ENCODE results near the gene SENP7. TPM values are rescaled to one million over a fixed set of nuclear protein-coding genes. Genes with fewer than 3 reads are reported as not detected.
"Not testable (repeated sequence)": the region's sequence is repeated elsewhere in the genome, so short reads cannot be mapped to it uniquely, and the experiment has no call there.

Gene SENP7
- total RNA-seq, 1 donor from 2014 or later, result 112 TPM

DNA sequence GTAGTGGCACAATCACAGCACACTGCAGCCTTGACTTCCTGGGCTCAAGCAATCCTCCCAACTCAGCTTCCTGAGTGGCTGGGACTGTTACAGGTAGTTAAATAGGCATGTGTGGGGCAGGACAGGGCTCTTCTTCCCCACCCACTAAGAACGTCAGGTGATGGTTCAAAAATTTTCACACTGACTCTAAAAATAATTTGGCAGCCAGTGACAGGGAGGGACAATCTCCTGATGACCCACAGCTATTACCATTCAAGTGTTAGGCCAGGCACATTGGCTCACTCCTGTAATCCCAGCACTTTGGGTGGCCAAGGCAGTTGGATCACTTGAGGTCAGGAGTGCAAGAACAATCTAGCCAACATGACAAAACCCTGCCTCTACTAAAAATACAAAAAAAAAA, 36.5 kb upstream of the SENP7 start:
- H3K27me3 Mint-ChIP-seq (ENCODE audit: unreplicated experiment), result peaks cover 1% of the 10 kb centered on the region
- TF ChIP-seq, protein P1, sequence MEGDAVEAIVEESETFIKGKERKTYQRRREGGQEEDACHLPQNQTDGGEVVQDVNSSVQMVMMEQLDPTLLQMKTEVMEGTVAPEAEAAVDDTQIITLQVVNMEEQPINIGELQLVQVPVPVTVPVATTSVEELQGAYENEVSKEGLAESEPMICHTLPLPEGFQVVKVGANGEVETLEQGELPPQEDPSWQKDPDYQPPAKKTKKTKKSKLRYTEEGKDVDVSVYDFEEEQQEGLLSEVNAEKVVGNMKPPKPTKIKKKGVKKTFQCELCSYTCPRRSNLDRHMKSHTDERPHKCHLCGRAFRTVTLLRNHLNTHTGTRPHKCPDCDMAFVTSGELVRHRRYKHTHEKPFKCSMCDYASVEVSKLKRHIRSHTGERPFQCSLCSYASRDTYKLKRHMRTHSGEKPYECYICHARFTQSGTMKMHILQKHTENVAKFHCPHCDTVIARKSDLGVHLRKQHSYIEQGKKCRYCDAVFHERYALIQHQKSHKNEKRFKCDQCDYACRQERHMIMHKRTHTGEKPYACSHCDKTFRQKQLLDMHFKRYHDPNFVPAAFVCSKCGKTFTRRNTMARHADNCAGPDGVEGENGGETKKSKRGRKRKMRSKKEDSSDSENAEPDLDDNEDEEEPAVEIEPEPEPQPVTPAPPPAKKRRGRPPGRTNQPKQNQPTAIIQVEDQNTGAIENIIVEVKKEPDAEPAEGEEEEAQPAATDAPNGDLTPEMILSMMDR (IDR thresholded peaks at IDR 0.05; ENCODE audit: partially characterized antibody, unreplicated experiment), result no peak
- no peak overlapping the region for H3K4me3 Mint-ChIP-seq (ENCODE audit: unreplicated experiment)
- H3K9me3 Mint-ChIP-seq (ENCODE audit: unreplicated experiment), result peaks cover 9% of the 10 kb centered on the region
- peaks cover 8% of the 10 kb centered on the region for H3K36me3 Mint-ChIP-seq (ENCODE audit: unreplicated experiment)
- H3K4me1 Mint-ChIP-seq (ENCODE audit: low read depth, unreplicated experiment), result no peaks in the 10 kb centered on the region
- no peak overlapping the region for H3K27ac Mint-ChIP-seq (ENCODE audit: unreplicated experiment)
- DNase-seq, result no peak

DNA sequence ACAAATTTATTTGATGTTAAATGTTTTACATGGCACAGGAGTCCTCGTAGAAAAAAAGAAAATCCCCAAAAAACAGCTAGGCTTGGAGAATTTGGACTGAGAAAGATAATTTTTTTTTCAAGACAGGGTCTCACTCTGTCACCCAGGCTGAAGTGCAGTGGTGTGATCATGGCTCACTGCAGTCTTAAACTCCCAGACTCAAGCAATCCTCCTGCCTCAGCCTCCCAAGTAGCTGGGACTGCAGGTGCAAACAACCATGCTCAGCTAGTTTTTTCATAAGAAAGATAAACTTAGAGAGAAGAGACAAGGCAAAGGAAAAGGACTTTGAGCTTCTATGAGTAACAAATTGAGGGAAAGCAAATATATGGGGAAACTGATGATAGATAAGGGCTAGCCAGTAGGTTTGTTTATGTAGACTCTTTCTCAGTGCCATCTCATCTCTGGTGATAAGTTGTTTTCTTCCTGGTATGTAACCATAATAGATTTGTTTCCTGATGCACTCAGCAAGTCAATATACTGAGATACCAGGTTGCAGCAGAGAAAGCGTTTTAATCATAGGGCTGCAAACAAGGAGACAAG, 35.6 kb upstream of the SENP7 start:
- Mint-ChIP-seq H3K27me3 (ENCODE audit: unreplicated experiment) (peaks cover 1% of the 10 kb centered on the region), H3K27ac (ENCODE audit: unreplicated experiment) (no peak overlapping the region), H3K4me1 (ENCODE audit: low read depth, unreplicated experiment) (no peaks in the 10 kb centered on the region), H3K9me3 (ENCODE audit: unreplicated experiment) (peaks cover 9% of the 10 kb centered on the region), H3K36me3 (ENCODE audit: unreplicated experiment) (peaks cover 8% of the 10 kb centered on the region), H3K4me3 (ENCODE audit: unreplicated experiment) (no peak overlapping the region)
- TF ChIP-seq, protein P1 (IDR thresholded peaks at IDR 0.05; ENCODE audit: partially characterized antibody, unreplicated experiment), result no peak
- DNase-seq, result no peak

DNA sequence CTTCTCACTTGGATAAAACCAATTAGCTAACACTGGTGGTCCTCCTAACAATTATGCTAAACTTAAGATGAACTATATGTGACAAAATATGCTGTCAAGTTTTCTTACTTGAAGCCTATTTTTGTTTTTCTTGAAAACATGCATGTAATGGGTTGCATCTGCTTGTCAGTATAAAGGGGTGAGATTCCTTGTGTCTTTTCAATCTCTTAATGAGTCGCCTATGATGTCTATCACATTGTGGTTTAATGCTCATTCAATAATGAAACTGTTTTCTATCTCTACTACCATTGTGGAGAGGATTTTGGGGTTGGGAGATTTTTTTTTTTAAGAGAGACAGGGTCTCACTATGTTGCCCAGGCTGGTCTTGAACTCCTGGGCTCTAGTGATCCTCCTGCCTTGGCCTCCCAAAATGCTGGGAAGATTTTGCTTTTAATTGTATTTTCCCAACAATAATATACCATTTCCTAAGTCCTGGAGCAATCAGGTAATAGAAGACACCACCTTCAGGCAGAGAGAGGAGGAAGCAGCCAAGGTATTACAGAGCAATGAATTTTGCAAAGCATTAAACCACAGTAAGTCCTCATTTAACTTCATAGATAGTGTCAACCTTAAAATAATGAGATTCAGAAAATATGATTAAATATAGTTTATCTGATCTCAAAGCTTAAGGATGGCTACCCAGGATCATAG, 31.3 kb upstream of the SENP7 start:
- Mint-ChIP-seq H3K36me3 (ENCODE audit: unreplicated experiment) (peaks cover 6% of the 10 kb centered on the region), H3K27me3 (ENCODE audit: unreplicated experiment) (peaks cover 4% of the 10 kb centered on the region), H3K27ac (ENCODE audit: unreplicated experiment) (no peak overlapping the region), H3K4me1 (ENCODE audit: low read depth, unreplicated experiment) (no peaks in the 10 kb centered on the region), H3K4me3 (ENCODE audit: unreplicated experiment) (no peak overlapping the region), H3K9me3 (ENCODE audit: unreplicated experiment) (peaks cover 3% of the 10 kb centered on the region)
- TF ChIP-seq, protein P1 (IDR thresholded peaks at IDR 0.05; ENCODE audit: partially characterized antibody, unreplicated experiment), result no peak
- DNase-seq, result no peak

DNA sequence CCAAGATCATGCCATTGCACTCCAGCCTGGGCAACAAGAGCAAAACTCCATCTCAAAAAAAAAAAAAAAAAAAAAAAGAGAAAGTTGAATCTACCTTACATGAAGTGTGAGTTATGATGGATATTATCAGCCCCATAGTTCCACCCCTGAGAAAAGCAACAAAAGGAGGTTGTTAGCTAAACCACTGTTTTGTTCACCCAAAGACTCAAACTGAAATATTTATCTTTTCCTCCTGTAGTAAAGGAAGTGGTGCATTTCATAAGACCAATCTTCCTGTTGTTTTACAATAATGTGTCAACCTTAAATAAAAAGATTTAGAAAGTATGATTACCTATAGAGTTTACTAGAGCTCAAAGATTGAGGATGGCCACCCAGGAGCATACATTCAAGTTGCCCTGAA, 29.9 kb upstream of the SENP7 start:
- Mint-ChIP-seq H3K4me1 (ENCODE audit: low read depth, unreplicated experiment) (no peaks in the 10 kb centered on the region), H3K27me3 (ENCODE audit: unreplicated experiment) (peaks cover 4% of the 10 kb centered on the region), H3K4me3 (ENCODE audit: unreplicated experiment) (no peak overlapping the region), H3K9me3 (ENCODE audit: unreplicated experiment) (no peaks in the 10 kb centered on the region), H3K36me3 (ENCODE audit: unreplicated experiment) (peaks cover 6% of the 10 kb centered on the region), H3K27ac (ENCODE audit: unreplicated experiment) (no peak overlapping the region)
- TF ChIP-seq, protein P1 (IDR thresholded peaks at IDR 0.05; ENCODE audit: partially characterized antibody, unreplicated experiment), result no peak
- DNase-seq, result no peak

DNA sequence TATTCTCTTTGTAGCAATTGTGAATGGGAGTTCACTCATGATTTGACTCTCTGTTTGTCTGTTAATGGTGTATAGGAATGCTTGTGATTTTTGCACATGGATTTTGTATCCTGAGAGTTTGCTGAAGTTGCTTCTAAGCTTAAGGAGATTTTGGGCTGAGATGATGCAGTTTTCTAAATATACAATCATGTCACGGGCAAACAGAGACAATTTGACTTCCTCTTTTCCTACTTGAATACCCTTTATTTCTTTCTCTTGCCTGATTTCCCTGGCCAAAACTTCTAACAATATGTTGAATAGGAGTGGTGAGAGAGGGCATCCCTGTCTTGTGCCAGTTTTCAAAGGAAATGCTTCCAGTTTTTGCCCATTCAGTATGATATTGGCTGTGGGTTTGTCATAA, 23.9 kb upstream of the SENP7 start:
- H3K27me3 Mint-ChIP-seq (ENCODE audit: unreplicated experiment); DNase-seq; H3K4me1 Mint-ChIP-seq (ENCODE audit: low read depth, unreplicated experiment); H3K36me3 Mint-ChIP-seq (ENCODE audit: unreplicated experiment); H3K4me3 Mint-ChIP-seq (ENCODE audit: unreplicated experiment); H3K27ac Mint-ChIP-seq (ENCODE audit: unreplicated experiment); H3K9me3 Mint-ChIP-seq (ENCODE audit: unreplicated experiment): not testable (repeated sequence)

All from glutamatergic neuron (in vitro differentiated cells).